Glomerular endothelial cell (primary cell): ENCODE measurements around the gene RAF1. TPM values are rescaled to one million over a fixed set of nuclear protein-coding genes. Genes with fewer than 3 reads are reported as not detected.
"Not testable (repeated sequence)": the region's sequence is repeated elsewhere in the genome, so short reads cannot be mapped to it uniquely, and the experiment has no call there.

Experiments used
- DNase-seq: peaks from one replicate; pipeline ENCODE4 v3.0.0-alpha.2; 2011; ENCODE audit warnings: low read depth, low spot score; ENCODE audit errors: extremely low read depth
- total RNA-seq: library from RNA; depleted of rRNA; stranded (reverse); fragments of >200 nt; gene quantifications from 2 replicates; pipeline ENCODE4 v1.2.3, GENCODE V29; 2015

RAF1 gene
- total RNA-seq, 1 donor from 2014 or later, result 72.3 TPM

DNA sequence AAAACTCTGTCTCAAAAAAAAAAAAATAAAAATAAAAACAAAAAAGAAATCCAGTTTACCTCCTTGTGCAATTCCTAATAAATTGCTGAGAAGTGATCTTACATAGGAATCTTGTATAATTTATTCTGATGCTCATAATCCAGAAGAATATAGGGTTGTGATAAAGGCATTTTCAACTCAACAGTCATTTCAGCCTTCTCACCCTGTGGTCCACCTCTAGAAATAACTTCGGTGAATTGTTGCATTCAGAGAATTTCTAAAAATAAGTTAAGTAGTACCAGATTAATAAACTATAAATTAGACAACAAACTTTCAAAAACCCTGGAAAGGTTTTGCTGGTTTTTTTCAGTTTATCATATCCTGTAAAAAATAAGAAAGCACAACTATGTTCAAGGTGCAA is 20.2 kb downstream of the RAF1 start:
- no peak for DNase-seq

DNA sequence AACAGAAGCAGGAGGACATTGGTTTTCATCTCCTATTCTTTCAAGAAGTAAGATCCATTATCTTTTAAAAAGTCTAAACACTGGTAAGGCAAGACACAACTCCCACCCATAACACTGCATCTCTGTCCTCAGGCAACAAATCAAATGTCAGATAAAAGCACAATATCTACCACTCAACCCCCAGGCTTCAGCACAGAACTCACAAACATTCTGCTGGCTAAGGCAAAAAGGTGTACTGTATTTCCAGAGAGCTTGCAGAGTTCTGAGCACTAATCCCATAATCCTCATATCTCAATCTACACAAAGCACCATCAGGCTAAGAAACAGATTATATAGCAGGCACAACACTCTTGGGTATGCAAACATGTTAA is 20.9 kb downstream of the RAF1 start:
- DNase-seq, result no peak

DNA sequence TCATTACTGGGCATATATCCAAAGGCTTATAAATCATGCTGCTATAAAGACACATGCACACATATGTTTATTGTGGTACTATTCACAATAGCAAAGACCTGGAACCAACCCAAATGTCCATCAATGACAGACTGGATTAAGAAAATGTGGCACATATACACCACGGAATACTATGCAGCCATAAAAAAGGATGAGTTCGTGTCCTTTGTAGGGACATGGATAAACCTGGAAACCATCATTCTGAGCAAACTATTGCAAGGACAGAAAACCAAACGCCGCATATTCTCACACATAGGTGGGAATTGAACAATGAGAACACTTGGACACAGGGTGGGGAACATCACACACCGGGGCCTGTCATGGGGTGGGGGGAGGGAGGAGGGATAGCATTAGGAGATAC is 23.1 kb downstream of the RAF1 start:
- DNase-seq, result not testable (repeated sequence)

DNA sequence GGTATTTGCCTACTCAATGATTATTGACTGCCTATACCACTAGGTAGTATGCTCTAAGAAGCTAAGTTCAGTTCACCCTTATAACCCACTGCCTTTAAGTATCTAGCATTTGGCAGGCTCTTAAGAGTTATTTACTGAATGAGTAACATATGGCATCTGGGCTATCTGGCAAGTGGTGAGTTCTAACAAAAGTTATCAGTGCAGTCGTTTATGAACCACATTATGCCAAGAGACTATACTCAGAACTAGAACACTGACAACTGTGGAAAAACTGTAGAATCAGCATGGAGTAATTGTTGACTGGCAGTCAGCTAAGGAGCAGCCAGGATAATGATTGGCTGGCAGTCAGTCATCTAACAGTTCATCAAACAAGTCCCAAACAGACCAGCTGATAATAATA is 25.8 kb downstream of the RAF1 start:
- DNase-seq, result no peak

DNA sequence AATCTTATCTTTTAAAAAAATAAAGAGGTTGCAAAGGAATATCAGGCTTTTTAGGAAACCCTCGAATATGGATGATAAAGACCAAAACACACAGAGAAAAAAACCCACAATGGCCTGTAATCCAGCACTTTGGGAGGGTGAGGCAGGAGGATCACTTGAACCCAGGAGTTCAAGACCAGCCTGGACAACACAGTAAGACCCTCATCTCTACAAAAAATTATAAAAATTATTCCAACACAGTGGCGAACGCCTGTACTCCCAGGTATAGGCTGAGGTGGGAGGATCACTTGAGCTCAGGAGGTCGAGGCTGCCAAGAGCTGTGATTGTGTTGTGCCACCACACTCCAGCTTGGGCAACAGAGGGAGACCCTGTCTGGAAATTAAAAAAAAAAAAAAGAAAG is 30.8 kb downstream of the RAF1 start:
- DNase-seq, result no peak

DNA sequence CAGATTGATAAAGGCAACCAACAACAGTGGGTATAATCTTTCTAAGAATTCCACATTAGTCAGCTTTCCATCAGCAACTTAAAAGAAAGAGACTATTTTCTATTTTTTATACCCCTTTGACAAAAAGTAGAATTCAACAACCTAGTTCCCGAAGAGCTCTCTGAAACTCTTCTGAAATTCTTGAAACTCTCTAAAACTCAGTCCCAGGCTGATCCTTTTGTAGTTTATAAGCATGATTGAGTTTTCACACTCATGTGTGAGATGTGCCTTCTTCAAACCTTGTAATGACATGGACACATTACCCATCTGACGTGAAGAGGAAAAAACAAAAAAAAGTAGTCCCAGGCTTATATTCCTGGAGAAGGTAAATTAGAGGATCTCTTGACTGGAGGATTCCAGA is 31.4 kb downstream of the RAF1 start:
- DNase-seq, result no peak

DNA sequence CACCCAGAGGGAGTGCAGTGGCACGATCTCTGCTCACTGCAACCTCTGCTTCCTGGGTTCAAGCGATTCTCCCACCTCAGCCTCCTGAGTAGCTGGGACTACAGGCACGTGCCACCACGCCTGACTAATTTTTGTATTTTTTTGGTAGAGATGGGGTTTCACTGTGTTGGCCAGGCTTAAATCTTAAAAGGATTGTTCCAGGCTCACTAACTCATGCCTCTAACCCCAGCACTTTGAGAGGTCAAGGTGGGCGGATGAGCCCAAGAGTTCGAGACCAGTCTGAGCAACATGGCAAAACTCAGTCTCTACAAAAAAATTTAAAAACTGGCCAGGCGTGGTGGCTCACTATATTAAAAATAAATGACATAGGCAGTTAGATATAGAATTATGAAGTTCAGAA is 33.1 kb downstream of the RAF1 start:
- DNase-seq, result not testable (repeated sequence)

DNA sequence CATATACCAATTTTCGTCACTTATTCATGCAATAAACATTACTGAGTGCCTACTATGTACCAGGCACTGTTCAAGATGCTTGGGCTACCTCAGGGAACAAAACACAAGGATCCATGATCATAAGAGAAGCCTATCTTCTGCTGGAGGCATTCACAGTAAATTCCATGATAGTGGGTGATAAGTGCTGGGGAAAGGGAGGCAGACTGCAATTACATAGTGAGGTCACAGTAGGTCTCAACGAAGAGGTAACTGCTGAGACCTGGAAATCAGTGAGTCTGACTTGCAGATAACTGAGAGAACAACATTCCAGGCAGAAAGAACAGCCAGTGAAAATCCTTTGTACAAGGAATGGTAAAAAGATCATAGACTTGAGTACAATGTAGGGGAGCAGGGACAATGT is 33.6 kb downstream of the RAF1 start:
- no peak for DNase-seq

DNA sequence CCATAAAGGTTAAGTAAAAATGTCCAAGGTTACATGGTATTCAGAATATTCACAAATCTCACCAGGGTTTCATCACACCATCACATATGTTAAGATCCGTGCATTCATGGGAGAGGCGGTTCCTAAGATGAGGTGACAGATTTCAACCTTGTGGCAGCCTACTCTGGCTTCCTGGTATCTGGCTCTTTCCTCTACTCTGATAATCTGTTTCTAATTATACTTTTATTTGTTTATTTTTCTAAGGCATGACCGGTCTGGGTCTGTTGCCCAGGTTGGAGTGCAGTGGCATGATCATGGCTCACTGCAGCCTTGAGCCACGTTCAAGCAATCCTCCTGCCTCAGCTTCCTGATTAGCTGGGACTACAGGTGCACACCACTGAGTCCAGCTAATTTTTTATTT is 34.4 kb downstream of the RAF1 start:
- DNase-seq, result no peak

DNA sequence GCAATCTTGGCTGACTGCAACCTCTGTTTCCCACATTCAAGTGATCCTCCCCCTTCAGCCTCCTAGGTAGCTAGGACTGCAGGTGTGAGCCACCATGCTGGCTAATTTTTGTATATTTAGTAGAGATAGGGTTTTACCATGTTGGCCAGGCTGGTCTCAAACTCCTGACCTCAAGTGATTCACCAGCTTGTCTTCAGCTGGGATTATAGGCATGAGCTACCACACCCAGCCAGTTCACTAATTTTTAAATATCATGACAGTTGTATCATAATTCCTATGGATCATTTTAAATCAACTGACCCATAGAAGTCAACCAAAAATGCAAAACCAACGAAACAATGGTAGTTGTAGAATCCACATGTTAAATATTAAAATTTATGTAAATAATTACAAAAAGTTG is 35.1 kb downstream of the RAF1 start:
- no peak for DNase-seq

DNA sequence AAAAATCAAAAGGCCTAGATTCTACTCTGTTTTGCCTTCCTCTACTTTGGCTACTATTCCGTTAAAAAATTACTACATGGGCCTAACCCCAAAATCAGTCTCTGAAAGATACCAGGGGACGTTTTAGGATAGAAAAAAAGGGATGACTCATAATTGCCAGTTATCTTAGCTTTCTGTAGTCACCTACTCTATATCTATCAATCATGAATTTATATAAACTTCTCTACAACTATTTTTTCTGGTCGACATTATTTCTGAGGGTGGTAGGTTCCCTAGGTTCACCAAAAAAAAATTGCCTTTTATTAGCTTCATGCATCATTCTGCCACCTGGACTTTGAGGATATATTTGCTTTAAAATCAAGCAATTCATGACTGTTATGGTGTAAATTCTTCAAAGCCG is 36.5 kb downstream of the RAF1 start:
- no peak for DNase-seq

DNA sequence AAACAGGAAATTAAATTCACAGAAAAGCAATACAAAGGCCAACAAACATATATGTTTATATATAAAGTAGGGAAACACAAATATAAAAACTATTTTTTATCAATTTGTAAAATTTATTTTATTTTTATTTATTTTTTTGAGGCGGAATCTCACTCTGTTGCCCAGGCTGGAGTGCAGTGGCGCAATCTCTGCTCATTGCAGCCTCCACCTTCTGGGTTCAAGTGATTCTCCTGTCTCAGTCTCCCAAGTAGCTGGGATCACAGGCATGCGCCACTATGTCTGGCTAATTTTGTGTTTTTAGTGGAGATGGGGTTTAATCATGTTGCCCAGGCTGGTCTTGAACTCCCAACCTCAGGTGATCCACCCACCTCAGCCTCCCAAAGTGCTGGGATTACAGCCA is 39.0 kb downstream of the RAF1 start:
- DNase-seq, result not testable (repeated sequence)

DNA sequence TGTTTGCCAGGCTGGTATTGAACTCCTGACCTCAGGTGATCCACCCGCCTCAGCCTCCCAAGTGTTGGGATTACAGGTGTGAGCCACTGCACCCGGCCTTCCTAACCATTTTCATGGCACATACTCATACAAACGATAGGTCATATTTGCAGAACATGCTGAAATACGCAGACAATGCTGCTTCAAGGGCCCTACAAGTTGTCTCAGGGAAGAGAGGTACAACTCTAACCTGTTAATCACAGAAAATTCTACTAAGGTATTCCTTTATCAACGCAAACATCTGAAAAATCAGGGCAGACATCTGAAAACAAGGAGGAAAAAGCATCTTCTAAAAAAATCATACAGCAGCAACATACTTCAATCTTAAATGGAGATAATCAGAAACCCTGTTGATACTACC is 39.9 kb downstream of the RAF1 start:
- DNase-seq, result no peak

DNA sequence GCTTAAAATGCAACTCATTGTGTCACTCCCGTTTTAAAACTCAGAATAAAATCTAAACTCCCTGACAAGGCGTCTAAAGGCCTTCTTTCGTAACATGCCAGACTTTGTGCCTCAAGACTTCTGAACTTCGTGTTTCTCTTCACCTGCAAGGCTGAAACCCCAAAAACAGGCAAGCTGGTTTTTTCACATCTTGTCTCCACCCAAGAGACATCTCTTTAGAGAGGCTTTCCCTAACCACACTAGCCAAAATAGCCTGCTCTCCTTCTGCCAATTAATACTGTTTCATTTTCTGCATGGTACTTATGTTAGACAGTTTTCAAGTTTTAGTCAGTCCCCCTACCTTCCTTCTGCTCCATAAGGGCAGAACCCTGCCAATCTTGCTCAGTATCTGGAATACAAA is 41.6 kb downstream of the RAF1 start:
- no peak for DNase-seq

DNA sequence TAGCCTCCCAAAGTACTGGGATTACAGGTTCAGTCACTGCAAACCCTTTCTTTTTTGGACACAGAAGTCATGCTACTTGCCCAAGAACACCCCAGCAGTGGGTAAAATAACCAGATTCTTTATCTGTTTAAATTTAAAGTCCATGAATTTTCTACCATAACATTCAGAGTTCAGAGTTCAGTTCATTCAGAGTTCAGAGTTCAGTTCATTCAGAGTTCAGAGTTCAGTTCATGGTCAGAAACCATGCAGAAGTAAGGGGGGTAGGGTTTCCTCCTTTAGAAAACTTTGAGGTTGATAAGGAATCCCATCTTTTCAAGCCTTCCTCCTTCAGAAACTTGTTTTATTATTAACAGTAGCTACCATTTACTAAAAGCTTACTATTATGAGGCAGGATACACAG is 43.2 kb downstream of the RAF1 start:
- DNase-seq, result no peak

DNA sequence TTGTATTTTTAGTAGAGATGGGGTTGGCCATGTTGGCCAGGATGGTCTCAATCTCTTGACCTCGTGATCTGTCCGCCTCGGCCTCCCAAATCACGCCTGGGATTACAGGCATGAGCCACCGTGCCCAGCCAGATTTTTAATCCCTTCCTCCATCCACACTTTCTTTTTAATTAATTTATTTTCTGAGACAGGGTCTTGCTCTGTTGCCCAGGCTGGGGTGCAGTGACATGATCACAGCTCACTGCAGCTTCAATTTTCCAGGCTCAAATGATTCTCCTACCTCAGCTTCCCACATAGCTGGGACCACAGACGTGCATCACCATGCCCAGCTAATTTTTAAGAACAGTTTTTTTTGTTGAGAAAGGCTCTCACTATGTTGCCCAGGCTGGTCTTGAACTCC is 43.6 kb downstream of the RAF1 start:
- no peak for DNase-seq

DNA sequence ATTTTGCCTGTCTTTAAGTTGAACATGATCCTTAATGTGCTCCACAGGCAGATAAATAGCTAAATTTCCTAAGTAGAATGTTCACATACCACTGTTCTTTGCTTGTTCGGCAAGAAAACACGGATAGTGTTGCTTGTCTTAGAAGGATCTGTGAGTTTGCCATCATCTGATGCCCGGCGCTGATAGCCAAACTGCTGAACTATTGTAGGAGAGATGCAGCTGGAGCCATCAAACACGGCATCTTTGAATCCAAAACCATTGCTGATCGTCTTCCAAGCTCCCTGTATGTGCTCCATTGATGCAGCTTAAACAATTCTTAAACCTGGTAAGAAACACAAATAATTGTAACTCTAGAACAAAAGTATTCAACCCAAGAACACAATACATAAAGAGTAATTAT is 45.5 kb downstream of the RAF1 start:
- no peak for DNase-seq

DNA sequence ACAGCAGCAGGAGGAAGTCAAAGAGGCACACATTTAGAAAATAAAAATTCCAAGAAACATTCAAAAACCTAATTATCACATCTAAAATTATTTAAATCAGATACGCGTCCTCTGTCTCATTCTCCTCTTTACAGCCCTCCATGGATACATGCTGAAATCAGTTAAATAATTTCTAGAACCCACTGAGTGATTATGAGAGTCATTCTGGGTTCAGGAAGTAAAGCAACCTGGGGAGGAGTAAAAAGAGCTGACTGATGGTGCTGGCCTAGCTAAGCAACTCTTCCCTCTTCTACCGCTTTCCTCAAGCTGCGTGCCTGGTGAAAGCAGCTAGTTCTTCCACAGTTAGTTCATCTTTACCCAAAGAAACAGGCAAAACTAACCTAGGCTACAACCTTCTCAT is 48.7 kb downstream of the RAF1 start:
- no peak for DNase-seq

DNA sequence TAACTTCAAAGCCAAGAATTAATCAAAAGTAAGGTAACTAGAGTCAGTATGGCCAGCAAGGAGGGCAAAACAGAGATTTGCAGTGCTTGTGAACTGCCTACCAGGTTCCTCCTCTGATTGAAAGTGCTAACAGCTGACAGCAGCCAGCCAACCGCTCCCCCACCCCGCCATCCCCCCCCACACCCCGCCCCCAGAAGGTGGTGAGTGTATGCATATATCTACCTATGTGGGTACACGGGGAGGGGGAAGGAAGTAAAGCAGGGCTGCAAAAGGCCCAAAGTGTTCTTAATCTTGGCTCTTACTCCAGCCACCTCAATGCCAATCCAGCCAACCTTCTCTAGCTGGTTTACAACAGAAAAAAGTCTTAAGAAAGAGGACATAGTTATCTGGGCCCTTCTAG is 50.7 kb downstream of the RAF1 start:
- DNase-seq, result no peak

DNA sequence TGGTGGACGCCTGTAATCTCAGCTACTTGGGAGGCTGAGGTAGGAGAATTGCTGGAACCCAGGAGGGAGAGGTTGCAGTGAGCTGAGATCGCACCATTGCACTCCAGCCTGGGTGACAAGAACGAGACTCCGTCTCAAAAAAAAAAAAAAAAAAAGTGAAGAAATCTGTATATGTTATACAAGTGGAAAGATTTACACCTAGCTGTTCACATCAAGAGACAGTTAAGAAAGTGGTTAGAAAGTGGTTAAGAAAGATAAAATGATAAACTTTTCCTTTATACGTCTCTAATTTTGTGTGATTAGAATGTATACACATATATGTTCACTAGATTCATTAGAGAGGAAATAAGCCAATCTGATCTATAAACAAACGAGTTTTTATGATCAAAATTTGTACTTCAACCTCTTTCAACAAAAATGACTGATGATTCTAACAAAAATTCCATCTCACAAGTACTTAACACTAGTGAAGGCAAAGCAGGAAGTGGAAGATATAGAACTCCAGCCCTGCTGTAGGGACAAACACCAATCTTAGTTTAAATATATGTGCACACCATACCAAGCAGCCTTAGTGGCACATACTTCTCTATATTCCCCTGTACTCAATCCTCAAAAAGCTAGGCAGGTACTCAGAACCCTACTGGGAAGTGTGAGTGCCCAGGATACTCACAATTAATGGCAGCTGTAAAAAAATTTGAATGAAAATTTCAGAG is 51.2 kb downstream of the RAF1 start:
- no peak for DNase-seq

DNA sequence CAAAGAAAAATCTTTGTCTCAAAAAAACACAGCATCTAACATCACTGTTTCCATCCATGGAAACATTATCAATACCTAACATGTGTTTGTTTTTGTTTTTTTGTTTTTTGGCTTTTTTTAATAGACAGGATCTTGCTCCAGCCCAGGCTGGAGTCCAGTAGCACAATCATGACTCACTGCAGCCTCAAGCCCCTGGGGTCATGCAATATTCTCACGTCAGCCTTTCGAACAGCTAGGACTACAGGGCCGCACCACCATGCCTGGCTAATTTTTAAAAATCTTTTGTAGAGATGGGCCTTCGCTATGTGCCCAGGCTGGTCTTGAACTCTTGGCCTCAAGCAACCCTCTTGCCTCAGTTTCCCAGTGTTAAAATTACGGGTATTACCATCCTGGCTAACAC is 52.8 kb downstream of the RAF1 start:
- DNase-seq, result no peak

DNA sequence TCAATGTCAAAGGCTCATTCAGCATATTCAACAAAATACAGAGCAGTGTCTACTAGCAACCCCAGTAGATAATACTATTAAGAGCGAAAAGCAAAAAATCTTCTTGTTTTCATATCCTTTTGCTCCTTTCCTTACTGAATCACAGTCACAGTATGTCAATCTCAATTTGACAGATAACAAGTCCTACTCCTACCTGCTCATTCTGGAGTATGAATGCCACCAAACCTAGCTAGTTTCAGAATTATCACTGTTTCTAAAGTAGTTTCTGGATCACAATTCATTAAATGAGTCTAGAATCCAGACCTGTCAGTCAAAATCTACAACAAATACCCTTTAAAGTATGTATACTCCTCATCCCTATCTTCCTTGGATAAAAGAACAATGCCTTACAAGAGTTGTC is 55.5 kb downstream of the RAF1 start:
- no peak for DNase-seq

DNA sequence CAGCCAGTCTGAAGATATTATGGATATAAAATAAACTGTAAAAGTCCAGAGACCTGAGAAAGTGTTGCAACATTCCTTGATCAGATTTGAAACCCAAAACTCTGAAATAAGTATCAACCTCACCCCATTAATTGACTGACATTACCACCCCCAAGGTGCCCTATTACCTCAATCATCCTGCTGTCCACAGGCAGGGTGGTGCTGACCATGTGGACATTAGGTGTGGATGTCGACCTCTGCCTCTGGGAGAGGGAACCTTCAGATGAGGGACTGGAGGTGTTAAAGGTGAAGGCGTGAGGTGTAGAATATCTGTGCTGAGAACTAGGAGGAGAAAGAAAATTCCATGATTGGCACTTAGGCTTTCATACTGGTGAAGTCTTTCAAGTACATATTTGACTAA is 59.9 kb downstream of the RAF1 start:
- no peak for DNase-seq
